ENCODE measurements around the gene ZNF578. TPM values are rescaled to one million over a fixed set of nuclear protein-coding genes. Genes with fewer than 3 reads are reported as not detected.
A peak's percentile ranks its signal among the peaks of the same experiment; 100 is the strongest.
"Not testable (repeated sequence)": the region's sequence is repeated elsewhere in the genome, so short reads cannot be mapped to it uniquely, and the experiment has no call there.

ZNF578 gene
- total RNA-seq, 1 donor from 2014 or later: 2.8 TPM

DNA sequence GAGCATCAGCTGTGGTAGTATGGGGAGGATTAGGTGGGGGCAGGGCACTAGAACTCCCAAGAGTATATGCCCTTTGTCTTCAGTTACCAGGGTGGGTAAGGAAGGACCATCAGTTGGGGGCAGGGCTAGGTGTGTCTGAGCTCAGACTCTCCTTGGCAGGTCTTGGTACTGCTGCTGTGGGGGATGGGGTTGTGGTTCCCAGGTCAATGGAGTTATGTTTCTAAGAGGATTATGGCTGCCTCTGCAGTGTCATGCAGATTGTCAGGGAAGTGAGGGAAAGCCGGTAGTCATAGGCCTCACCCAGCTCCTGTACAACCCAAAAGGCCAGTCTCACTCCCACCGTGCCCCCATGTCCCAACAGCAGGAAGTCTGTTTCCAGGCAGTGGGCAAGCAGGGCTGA is 8.8 kb upstream of the ZNF578 start:
- Mint-ChIP-seq H3K9me3 (ENCODE audit: low read depth) (peaks cover 48% of the 10 kb centered on the region), H3K27ac (no peak overlapping the region), H3K27me3 (no peaks in the 10 kb centered on the region), H3K4me3 (ENCODE audit: low read depth) (no peak overlapping the region), H3K4me1 (ENCODE audit: low read depth) (no peaks in the 10 kb centered on the region), H3K36me3 (ENCODE audit: insufficient read depth) (peaks cover 3% of the 10 kb centered on the region)
- DNase-seq (ENCODE audit: low spot score, unreplicated experiment): no peak
- TF ChIP-seq, protein P1, sequence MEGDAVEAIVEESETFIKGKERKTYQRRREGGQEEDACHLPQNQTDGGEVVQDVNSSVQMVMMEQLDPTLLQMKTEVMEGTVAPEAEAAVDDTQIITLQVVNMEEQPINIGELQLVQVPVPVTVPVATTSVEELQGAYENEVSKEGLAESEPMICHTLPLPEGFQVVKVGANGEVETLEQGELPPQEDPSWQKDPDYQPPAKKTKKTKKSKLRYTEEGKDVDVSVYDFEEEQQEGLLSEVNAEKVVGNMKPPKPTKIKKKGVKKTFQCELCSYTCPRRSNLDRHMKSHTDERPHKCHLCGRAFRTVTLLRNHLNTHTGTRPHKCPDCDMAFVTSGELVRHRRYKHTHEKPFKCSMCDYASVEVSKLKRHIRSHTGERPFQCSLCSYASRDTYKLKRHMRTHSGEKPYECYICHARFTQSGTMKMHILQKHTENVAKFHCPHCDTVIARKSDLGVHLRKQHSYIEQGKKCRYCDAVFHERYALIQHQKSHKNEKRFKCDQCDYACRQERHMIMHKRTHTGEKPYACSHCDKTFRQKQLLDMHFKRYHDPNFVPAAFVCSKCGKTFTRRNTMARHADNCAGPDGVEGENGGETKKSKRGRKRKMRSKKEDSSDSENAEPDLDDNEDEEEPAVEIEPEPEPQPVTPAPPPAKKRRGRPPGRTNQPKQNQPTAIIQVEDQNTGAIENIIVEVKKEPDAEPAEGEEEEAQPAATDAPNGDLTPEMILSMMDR (IDR thresholded peaks at IDR 0.05; ENCODE audit: unreplicated experiment): no peak

DNA sequence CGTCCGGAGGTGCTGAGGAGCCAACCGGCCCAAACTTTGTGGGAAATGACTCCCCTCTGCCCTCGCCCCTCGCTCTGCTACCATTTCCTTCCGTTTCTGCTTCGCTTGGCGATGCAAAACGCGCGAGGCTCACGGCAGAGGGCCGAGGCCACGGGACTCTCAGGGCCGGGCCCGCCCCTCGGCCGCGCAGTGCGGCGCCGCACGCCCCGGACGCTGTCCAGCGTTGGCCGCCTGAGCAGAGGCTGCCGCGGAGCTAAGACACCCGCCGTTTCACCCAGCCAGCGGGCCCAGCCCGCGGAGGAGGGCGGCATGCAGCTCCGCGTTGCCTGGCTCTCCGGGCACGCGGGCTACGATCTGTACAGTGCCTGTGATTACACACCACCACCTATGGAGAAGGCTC is 2.1 kb upstream of the ZNF578 start:
- no peak for DNase-seq (ENCODE audit: low spot score, unreplicated experiment)
- TF ChIP-seq, protein P1 (IDR thresholded peaks at IDR 0.05; ENCODE audit: unreplicated experiment): no peak
- H3K36me3 Mint-ChIP-seq (ENCODE audit: insufficient read depth): peaks cover 4% of the 10 kb centered on the region
- no peaks in the 10 kb centered on the region for H3K27me3 Mint-ChIP-seq
- no peak overlapping the region for H3K27ac Mint-ChIP-seq
- no peak overlapping the region for H3K4me3 Mint-ChIP-seq (ENCODE audit: low read depth)
- peaks cover 50% of the 10 kb centered on the region for H3K9me3 Mint-ChIP-seq (ENCODE audit: low read depth)
- no peaks in the 10 kb centered on the region for H3K4me1 Mint-ChIP-seq (ENCODE audit: low read depth)

DNA sequence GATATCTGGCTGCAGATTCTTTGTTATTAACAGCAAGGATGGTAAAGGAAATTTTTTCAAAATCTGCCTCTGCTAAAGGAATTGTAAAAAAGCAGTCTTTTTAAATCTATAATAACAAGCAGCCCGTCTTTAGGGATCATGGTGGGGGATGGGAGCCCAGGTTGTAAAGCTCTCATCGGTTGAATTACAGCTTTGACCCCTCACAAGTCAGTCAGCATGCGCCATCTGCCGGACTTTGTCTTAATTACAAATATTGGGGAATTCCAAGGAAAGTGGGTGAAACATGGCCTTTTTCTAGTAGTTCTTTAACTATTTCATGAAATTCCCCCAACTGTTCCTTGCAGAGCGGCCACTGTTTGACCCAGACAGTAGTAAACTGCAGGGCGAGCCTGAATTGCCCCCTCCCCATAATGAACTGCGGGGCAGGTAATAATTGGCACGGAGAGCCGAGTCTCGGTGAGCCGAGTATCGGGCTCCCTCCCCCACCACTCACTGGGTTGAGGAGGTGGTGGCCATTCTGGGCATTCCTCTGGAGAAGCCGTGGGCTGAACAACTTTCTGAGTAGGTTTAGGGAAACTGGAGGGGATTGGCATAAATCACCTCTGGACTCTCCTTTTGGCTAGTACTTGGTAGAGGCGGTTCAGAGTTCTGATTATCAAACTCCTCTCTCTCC is 11.6 kb downstream of the ZNF578 start:
- Mint-ChIP-seq H3K27ac (no peak overlapping the region), H3K4me1 (ENCODE audit: low read depth) (no peaks in the 10 kb centered on the region), H3K36me3 (ENCODE audit: insufficient read depth) (peaks cover 3% of the 10 kb centered on the region), H3K4me3 (ENCODE audit: low read depth) (no peak overlapping the region), H3K27me3 (no peaks in the 10 kb centered on the region), H3K9me3 (ENCODE audit: low read depth) (peaks cover 53% of the 10 kb centered on the region)
- no peak for DNase-seq (ENCODE audit: low spot score, unreplicated experiment)
- TF ChIP-seq, protein P1 (IDR thresholded peaks at IDR 0.05; ENCODE audit: unreplicated experiment): peak; percentile 44

DNA sequence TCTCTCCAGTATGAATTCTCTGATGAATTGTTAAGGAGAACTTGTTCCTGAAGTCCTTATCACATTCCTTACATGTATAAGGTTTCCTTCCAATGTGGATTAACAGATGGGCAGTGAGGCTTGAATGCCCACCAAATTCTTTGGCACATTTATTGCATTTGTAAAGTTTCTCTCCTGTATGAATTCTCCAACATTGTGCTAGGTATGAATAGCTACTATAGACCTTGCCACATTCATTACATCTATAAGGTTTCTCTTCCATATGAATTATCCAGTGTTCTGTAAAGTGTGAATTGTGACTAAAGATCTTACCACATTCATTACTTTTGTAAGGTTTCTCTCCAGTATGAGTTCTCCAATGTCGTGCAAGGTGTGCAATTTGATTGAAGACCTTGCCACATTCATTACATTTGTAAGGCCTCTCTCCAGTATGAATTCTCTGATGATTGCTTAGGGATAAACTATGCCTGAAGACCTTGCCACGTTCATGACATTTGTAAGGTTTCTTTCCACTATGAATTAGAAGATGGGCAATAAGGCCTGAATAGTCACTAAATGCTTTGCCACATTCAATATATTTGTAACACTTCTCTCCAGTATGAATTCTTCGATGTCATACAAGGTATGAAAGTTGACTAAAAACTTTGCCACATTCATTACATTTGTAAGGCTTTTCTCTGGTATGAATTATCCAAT is 20.4 kb downstream of the ZNF578 start:
- Mint-ChIP-seq H3K27me3 (no peaks in the 10 kb centered on the region), H3K4me3 (ENCODE audit: low read depth) (no peak overlapping the region), H3K36me3 (ENCODE audit: insufficient read depth) (peaks cover 13% of the 10 kb centered on the region), H3K9me3 (ENCODE audit: low read depth) (peaks cover 76% of the 10 kb centered on the region), H3K4me1 (ENCODE audit: low read depth) (no peaks in the 10 kb centered on the region), H3K27ac (no peak overlapping the region)
- TF ChIP-seq, protein P1 (IDR thresholded peaks at IDR 0.05; ENCODE audit: unreplicated experiment): no peak
- no peak for DNase-seq (ENCODE audit: low spot score, unreplicated experiment)

DNA sequence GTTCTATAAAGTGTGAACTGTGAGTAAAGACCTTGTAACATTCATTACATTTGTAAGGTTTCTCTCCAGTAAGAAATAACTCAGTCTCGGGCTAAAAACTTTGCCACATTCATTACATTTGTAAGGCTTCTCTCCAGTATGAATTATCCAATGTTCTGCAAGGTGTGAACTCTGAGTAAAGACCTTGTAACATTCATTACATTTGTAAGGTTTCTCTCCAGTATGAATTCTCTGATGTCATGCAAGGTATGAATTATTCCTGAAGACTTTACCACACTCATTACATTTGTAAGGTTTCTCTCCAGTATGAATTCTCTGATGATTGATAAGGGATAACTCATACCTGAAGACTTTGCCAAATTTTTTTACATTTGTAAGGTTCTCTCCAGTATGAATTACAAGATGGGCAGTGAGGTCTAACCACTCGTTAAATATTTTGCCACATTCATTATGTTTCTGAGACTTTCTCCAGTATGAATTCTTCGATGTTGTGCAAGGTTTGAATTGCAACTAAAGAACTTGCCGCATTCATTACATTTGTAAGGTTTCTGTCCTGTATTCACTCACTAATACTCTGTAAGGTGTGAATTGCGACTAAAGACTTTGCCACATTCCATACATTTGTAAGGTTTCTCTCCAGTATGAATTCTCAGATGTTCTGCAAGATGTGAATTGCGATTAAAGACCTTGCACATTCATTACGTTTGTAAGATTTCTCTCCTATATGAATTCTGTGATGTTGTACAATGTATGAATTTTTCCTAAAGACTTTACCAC is 21.2 kb downstream of the ZNF578 start:
- no peak for DNase-seq (ENCODE audit: low spot score, unreplicated experiment)
- Mint-ChIP-seq H3K27ac (no peak overlapping the region), H3K36me3 (ENCODE audit: insufficient read depth) (peaks cover 13% of the 10 kb centered on the region), H3K27me3 (no peaks in the 10 kb centered on the region), H3K4me3 (ENCODE audit: low read depth) (no peak overlapping the region), H3K4me1 (ENCODE audit: low read depth) (no peaks in the 10 kb centered on the region), H3K9me3 (ENCODE audit: low read depth) (peaks cover 73% of the 10 kb centered on the region)
- TF ChIP-seq, protein P1 (IDR thresholded peaks at IDR 0.05; ENCODE audit: unreplicated experiment): no peak

DNA sequence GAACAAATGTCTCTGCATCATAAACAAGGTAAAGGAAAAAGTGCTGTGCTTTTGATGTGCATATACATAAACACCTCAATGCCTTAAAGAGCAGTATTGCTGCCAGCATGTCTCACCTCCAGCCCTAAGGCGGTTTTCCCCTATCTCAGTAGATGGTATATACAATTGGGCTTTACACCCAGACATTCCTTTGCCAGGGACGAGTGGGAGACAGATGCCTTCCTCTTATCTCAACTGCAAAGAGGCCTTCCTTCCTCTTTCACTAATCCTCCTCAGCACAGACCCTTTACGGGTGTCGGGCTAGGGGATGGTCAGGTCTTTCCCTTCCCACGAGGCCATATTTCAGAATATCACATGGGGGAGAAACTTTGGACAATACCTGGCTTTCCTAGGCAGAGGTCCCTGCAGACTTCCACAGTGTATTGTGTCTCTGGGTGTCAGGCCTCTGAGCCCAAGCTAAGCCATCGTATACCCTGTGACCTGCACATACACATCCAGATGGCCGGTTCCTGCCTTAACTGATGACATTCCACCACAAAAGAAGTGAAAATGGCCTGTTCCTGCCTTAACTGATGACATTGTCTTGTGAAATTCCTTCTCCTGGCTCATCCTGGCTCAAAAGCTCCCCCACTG is 30.9 kb downstream of the ZNF578 start:
- H3K4me1 Mint-ChIP-seq (ENCODE audit: low read depth): peaks cover 20% of the 10 kb centered on the region
- not testable (repeated sequence) for H3K27ac Mint-ChIP-seq; H3K4me3 Mint-ChIP-seq (ENCODE audit: low read depth); DNase-seq (ENCODE audit: low spot score, unreplicated experiment); H3K27me3 Mint-ChIP-seq
- peaks cover 11% of the 10 kb centered on the region for H3K36me3 Mint-ChIP-seq (ENCODE audit: insufficient read depth)
- peaks cover 27% of the 10 kb centered on the region for H3K9me3 Mint-ChIP-seq (ENCODE audit: low read depth)

DNA sequence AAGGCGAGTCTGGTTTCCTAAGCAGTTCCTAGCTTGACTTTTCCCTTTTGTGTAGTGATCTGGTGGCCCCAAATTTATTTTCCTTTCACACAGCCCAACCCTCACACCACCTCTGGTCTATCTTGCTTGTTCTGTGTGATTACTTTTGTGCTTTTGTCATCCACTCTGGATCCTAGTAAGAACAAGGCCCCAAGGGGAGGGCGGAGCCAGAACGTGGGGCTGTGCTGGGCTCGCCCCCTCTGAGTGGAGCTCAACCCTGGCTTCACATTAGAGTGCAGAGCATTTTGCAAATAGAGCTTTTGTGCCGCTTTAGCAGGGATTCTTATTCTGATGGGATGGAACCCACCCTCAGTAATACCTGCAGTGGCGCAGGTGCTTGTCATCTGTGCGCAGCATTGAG is 31.7 kb downstream of the ZNF578 start:
- H3K36me3 Mint-ChIP-seq (ENCODE audit: insufficient read depth): peaks cover 10% of the 10 kb centered on the region
- not testable (repeated sequence) for DNase-seq (ENCODE audit: low spot score, unreplicated experiment); H3K27me3 Mint-ChIP-seq
- H3K4me1 Mint-ChIP-seq (ENCODE audit: low read depth): peaks cover 20% of the 10 kb centered on the region
- H3K9me3 Mint-ChIP-seq (ENCODE audit: low read depth): peaks cover 27% of the 10 kb centered on the region
- peak overlapping the region; percentile 48 for H3K4me3 Mint-ChIP-seq (ENCODE audit: low read depth)
- H3K27ac Mint-ChIP-seq: peak overlapping the region; percentile 95
